ENCODE measurements around the gene TXLNB. TPM values are rescaled to one million over a fixed set of nuclear protein-coding genes. Genes with fewer than 3 reads are reported as not detected.

Gene TXLNB
- total and polyA plus RNA-seq, 2 of the 4 experiments (the other 2 are of a cell fraction): under 0.01 to 0.05 TPM

DNA sequence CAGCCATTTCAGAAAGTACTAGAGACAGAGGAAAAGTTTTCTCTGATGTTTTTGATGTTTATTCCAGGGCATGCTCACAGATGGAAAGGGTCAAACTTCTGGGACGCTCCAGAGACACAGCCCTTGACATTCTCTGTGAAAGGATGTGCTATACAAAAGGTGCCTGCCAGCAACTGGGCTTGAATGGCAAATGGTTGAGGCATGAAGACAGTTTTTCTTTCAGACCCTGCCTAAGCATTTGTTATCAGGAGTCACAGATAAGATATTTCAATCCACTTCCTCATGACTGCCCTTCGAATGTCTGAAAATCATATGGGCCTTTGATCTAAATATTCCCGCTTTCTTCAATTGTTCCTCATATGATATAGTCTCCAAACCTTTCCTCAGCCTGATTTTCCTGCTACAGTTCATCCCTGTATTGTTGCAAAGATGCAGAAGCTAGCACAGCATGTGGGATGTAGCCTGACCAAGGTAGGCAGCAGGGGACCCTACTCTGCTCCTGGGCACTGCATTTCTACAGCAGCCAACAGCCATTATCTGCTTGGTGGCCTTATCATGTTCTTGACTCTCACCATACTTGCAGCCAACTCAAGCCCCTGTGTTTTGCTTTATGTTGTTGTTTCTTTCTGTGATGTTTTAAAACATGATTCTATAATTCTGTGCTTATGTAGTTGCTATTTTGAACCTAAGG, 14.6 kb upstream of the TXLNB start:
- peak overlapping the region; percentile 35; the same call in 1 of the 2 replicates for H4K5ac ChIP-seq (ENCODE audit: low read depth, low read length)
- H3K36me3 ChIP-seq (ENCODE audit: control insufficient read depth, insufficient read depth, low read length): no peaks in the 10 kb centered on the region
- no peak overlapping the region for H2BK5ac ChIP-seq (ENCODE audit: low read depth, low read length, poor library complexity, severe bottlenecking)
- ChIA-PET POLR2A (ENCODE audit: unreplicated experiment) (no interaction called here), CTCF (no interaction called here)
- no peaks in the 10 kb centered on the region for H4K20me1 ChIP-seq (ENCODE audit: insufficient read depth, low read length)
- H3K27ac ChIP-seq (ENCODE audit: insufficient read depth, low read length): no peak overlapping the region
- H3K9me3 ChIP-seq (ENCODE audit: control insufficient read depth, insufficient read depth, low read length): no peaks in the 10 kb centered on the region
- H3K18ac ChIP-seq (ENCODE audit: low read depth, low read length): no peak overlapping the region; the same call in 1 of the 2 replicates
- H3K4me2 ChIP-seq (ENCODE audit: low read depth, low read length): no peak overlapping the region
- no peak overlapping the region; the same call in 1 of the 2 replicates for H3K14ac ChIP-seq (replicated peaks; ENCODE audit: low read depth, low read length)
- H2BK20ac ChIP-seq (ENCODE audit: low read depth, low read length): peak overlapping the region; percentile 24; the same call in 1 of the 2 replicates
- no CpG with 5 or more reads among the region's 3 CpGs for WGBS, 2 experiments (ENCODE audit: extremely low coverage in 2 of 2, insufficient read length in 1 of 2)
- H2AFZ ChIP-seq (replicated peaks; ENCODE audit: low read length, poor library complexity): no peak overlapping the region
- no peak overlapping the region for H3K4me3 ChIP-seq (ENCODE audit: insufficient read depth, low read depth, low read length)
- no peak overlapping the region for H2BK15ac ChIP-seq (ENCODE audit: low read depth, low read length)
- no peak overlapping the region; the same call in 1 of the 2 replicates for H3K4ac ChIP-seq (ENCODE audit: low read depth, low read length)
- TF ChIP-seq, protein P1, sequence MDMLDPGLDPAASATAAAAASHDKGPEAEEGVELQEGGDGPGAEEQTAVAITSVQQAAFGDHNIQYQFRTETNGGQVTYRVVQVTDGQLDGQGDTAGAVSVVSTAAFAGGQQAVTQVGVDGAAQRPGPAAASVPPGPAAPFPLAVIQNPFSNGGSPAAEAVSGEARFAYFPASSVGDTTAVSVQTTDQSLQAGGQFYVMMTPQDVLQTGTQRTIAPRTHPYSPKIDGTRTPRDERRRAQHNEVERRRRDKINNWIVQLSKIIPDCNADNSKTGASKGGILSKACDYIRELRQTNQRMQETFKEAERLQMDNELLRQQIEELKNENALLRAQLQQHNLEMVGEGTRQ (IDR thresholded peaks at IDR 0.05; ENCODE audit: low read depth, low read length): no peak
- TF ChIP-seq, protein P2, sequence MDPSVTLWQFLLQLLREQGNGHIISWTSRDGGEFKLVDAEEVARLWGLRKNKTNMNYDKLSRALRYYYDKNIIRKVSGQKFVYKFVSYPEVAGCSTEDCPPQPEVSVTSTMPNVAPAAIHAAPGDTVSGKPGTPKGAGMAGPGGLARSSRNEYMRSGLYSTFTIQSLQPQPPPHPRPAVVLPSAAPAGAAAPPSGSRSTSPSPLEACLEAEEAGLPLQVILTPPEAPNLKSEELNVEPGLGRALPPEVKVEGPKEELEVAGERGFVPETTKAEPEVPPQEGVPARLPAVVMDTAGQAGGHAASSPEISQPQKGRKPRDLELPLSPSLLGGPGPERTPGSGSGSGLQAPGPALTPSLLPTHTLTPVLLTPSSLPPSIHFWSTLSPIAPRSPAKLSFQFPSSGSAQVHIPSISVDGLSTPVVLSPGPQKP (IDR thresholded peaks at IDR 0.05; ENCODE audit: borderline replicate concordance, low read depth, low read length): no peak
- TF ChIP-seq MAZ (IDR thresholded peaks at IDR 0.05; ENCODE audit: borderline replicate concordance, low read depth, low read length) (no peak), SMC3 (IDR thresholded peaks at IDR 0.05; ENCODE audit: low read depth, low read length) (no peak), FOS (IDR thresholded peaks at IDR 0.05; ENCODE audit: low read depth, low read length) (no peak), POLR2A (IDR thresholded peaks at IDR 0.05; ENCODE audit: low read depth, low read length) (no peak), BHLHE40 (IDR thresholded peaks at IDR 0.05; ENCODE audit: low read depth, low read length) (no peak), RAD21 (IDR thresholded peaks at IDR 0.05; ENCODE audit: low read length) (no peak), RCOR1 (IDR thresholded peaks at IDR 0.05; ENCODE audit: insufficient replicate concordance, low read length) (no peak)
- TF ChIP-seq, protein P3, sequence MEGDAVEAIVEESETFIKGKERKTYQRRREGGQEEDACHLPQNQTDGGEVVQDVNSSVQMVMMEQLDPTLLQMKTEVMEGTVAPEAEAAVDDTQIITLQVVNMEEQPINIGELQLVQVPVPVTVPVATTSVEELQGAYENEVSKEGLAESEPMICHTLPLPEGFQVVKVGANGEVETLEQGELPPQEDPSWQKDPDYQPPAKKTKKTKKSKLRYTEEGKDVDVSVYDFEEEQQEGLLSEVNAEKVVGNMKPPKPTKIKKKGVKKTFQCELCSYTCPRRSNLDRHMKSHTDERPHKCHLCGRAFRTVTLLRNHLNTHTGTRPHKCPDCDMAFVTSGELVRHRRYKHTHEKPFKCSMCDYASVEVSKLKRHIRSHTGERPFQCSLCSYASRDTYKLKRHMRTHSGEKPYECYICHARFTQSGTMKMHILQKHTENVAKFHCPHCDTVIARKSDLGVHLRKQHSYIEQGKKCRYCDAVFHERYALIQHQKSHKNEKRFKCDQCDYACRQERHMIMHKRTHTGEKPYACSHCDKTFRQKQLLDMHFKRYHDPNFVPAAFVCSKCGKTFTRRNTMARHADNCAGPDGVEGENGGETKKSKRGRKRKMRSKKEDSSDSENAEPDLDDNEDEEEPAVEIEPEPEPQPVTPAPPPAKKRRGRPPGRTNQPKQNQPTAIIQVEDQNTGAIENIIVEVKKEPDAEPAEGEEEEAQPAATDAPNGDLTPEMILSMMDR (conservative IDR thresholded peaks at IDR 0.05; ENCODE audit: low read depth, low read length): no peak
- ATAC-seq (ENCODE audit: low read depth) (no peak), DNase-seq (no peak)
- H3K79me1 ChIP-seq (ENCODE audit: low read depth in 1 of 2, low read length in 2 of 2): no peaks in the 10 kb centered on the region
- H2BK120ac ChIP-seq (ENCODE audit: low read depth, low read length): no peak overlapping the region
- no TSS peak for BruUV-seq (replicated peaks)
- H3K9ac ChIP-seq (ENCODE audit: low read depth, low read length): no peak overlapping the region
- intact Hi-C loops (cut with micrococcal nuclease) (no loop called here), dilution Hi-C loops (cut with HindIII; ENCODE audit: low sequenced_read_pairs, unreplicated experiment) (no loop called here), in situ Hi-C loops (cut with MboI; ENCODE audit: low sequenced_read_pairs) (no loop called here)
- no peak overlapping the region for H3K23ac ChIP-seq (ENCODE audit: low read depth, low read length)
- H4K91ac ChIP-seq (ENCODE audit: insufficient read depth, low read depth, low read length): 0 out of 2 replicates have a peak overlapping the region, but pooled peaks have one; percentile 49
- no peak overlapping the region for H2AK5ac ChIP-seq (ENCODE audit: low read depth, low read length)
- no peak overlapping the region for H2AK9ac ChIP-seq (replicated peaks; ENCODE audit: low read depth, low read length, poor library complexity)
- peaks cover 2% of the 10 kb centered on the region; the same call in 1 of the 2 replicates for H3K4me1 ChIP-seq (ENCODE audit: control insufficient read depth, insufficient read depth, low read length)
- no peak overlapping the region; a peak in 1 of 4 replicates for H4K8ac ChIP-seq (ENCODE audit: low read depth in 2 of 2, low read length in 2 of 2)
- H3K9me1 ChIP-seq (ENCODE audit: insufficient read depth, low read length): peaks cover 3% of the 10 kb centered on the region; the same call in 1 of the 2 replicates
- H3K27me3 ChIP-seq (ENCODE audit: control insufficient read depth, insufficient read depth, low read length): no peaks in the 10 kb centered on the region
- H3K56ac ChIP-seq (ENCODE audit: extremely low read depth, insufficient read depth, low read length): no peak overlapping the region
